Stimulated activated CD4-positive, alpha-beta T cell treated with anti-CD3 and anti-CD28 coated beads, Interleukin-2, amount 100 ng/mL, for 48 hours (primary cell): ENCODE measurements around the gene FAM25A.
A peak's percentile ranks its signal among the peaks of the same experiment; 100 is the strongest.
"Not testable (repeated sequence)": the region's sequence is repeated elsewhere in the genome, so short reads cannot be mapped to it uniquely, and the experiment has no call there.

Experiments used
- DNase-seq, 2 donors: peaks; one replicate each; pipeline ENCODE4 v3.0.0-alpha.2; 2020

The FAM25A gene

GRCh38 chr10:87020056-87020455 is at the start of gene FAM25A:
FAM25A (plus strand) TSS chr10:87020294; CDS start chr10:87020325, 31 bp downstream.
- not testable (repeated sequence) for DNase-seq

GRCh38 chr10:86970982-86971231 is 49.2 kb upstream of the FAM25A start:
- no peak for DNase-seq

GRCh38 chr10:86971232-86971991 is 48.7 kb upstream of the FAM25A start:
- peak; percentile 74 to 77 for DNase-seq

- DNase-seq, result no peak
Observed at GRCh38 chr10:86972613-86973380, 47.3 kb upstream of the FAM25A start.

- no peak for DNase-seq
Observed at GRCh38 chr10:86974484-86974883, 45.6 kb upstream of the FAM25A start.

GRCh38 chr10:86976362-86977056 is 43.6 kb upstream of the FAM25A start:
- no peak for DNase-seq

GRCh38 chr10:86978457-86978856 is 41.6 kb upstream of the FAM25A start:
- not testable (repeated sequence) for DNase-seq

GRCh38 chr10:86979296-86979818 is 40.7 kb upstream of the FAM25A start:
- no peak for DNase-seq

- DNase-seq, result no peak
Observed at GRCh38 chr10:86979977-86980448, 40.1 kb upstream of the FAM25A start.

GRCh38 chr10:86981020-86981419 is 39.1 kb upstream of the FAM25A start:
- DNase-seq, result not testable (repeated sequence)

GRCh38 chr10:86981716-86982115 is 38.4 kb upstream of the FAM25A start:
- DNase-seq, result no peak

GRCh38 chr10:86984498-86984897 is 35.6 kb upstream of the FAM25A start:
- DNase-seq, result not testable (repeated sequence)

GRCh38 chr10:86988520-86988919 is 31.6 kb upstream of the FAM25A start:
- DNase-seq, result no peak

GRCh38 chr10:86991362-86991761 is 28.7 kb upstream of the FAM25A start:
- DNase-seq, result not testable (repeated sequence)

- no peak for DNase-seq
Observed at GRCh38 chr10:86992456-86992855, 27.6 kb upstream of the FAM25A start.

- no peak for DNase-seq
Observed at GRCh38 chr10:86992929-86993328, 27.2 kb upstream of the FAM25A start.

GRCh38 chr10:86999802-87000403 is 20.2 kb upstream of the FAM25A start:
- DNase-seq, result not testable (repeated sequence)

- DNase-seq, result no peak
Observed at GRCh38 chr10:87000491-87000890, 19.6 kb upstream of the FAM25A start.

- DNase-seq, result not testable (repeated sequence)
Observed at GRCh38 chr10:87007124-87007523, 13.0 kb upstream of the FAM25A start.

- DNase-seq, result not testable (repeated sequence)
Observed at GRCh38 chr10:87007674-87008073, 12.4 kb upstream of the FAM25A start.

GRCh38 chr10:87008303-87008702 is 11.8 kb upstream of the FAM25A start:
- DNase-seq, result not testable (repeated sequence)

GRCh38 chr10:87009134-87009696 is 10.9 kb upstream of the FAM25A start:
- not testable (repeated sequence) for DNase-seq
